HepG2 (cell line): ENCODE results near the gene SEMA4F. TPM values are rescaled to one million over a fixed set of nuclear protein-coding genes. Genes with fewer than 3 reads are reported as not detected.

Source experiments
- ATF7 ChIP-seq, 2 experiments: fragments of 450-650 bp in 1 of 2; sonication (generic) in 1 of 2; formaldehyde crosslinking in 1 of 2; IDR thresholded peaks; 2 replicates each; pipeline versions ENCODE4 v1.4.0 to v1.6.1; 2016 to 2020; ENCODE audit warnings: antibody characterized with exemption in 1 of 2, mild to moderate bottlenecking in 1 of 2, missing genetic modification reagents in 1 of 2
- ATF7-NPFF ChIP-seq: sonication (generic); formaldehyde crosslinking; IDR thresholded peaks from 2 replicates; pipeline ENCODE4 v1.8.1; 2023; ENCODE audit warnings: mild to moderate bottlenecking, low read depth, missing genetic modification reagents, moderate library complexity
- DNMT1 ChIP-seq: sonication (generic); formaldehyde crosslinking; IDR thresholded peaks from 2 replicates; pipeline ENCODE4 v1.5.1; 2020; ENCODE audit warnings: mild to moderate bottlenecking, missing genetic modification reagents
- EEA1 ChIP-seq: sonication (generic); formaldehyde crosslinking; IDR thresholded peaks from 2 replicates; pipeline ENCODE4 v1.5.1; 2020; ENCODE audit warnings: mild to moderate bottlenecking, missing genetic modification reagents, borderline replicate concordance
- FOXA1 ChIP-seq, 2 experiments: fragments of 450-650 bp in 1 of 2; sonication (generic) in 1 of 2; formaldehyde crosslinking in 1 of 2; IDR thresholded peaks; 2 replicates each; pipeline versions ENCODE4 v1.4.0 to v1.6.1; 2016 to 2020; ENCODE audit warnings: missing genetic modification reagents in 1 of 2
- GABPA ChIP-seq, 2 experiments: IDR thresholded peaks; 2 replicates each; pipeline ENCODE4 v1.6.1; 2011 to 2016; ENCODE audit warnings: low read depth in 2 of 2, low read length in 1 of 2, missing biosample characterization in 1 of 2, missing genetic modification characterization in 1 of 2
- HDAC6 ChIP-seq: fragments of 200-600 bp; sonication (generic); IDR thresholded peaks from 2 replicates; pipeline ENCODE4 v1.7.0; 2017; ENCODE audit warnings: mild to moderate bottlenecking, antibody characterized with exemption, low read length, low read depth
- MED1 ChIP-seq: sonication (generic); formaldehyde crosslinking; IDR thresholded peaks from 2 replicates; pipeline ENCODE4 v1.4.0; 2020; ENCODE audit warnings: missing genetic modification reagents
- NFIB ChIP-seq: sonication (generic); formaldehyde crosslinking; IDR thresholded peaks from 2 replicates; pipeline ENCODE4 v1.9.0; 2021; ENCODE audit warnings: missing genetic modification reagents, mild to moderate bottlenecking, borderline replicate concordance
- RELA ChIP-seq: sonication (generic); formaldehyde crosslinking; IDR thresholded peaks from 2 replicates; pipeline ENCODE4 v1.4.0; 2020; ENCODE audit warnings: missing genetic modification reagents
- SP5 ChIP-seq: IDR thresholded peaks from 2 replicates; pipeline ENCODE4 v1.6.1; 2016; ENCODE audit warnings: low read depth, borderline replicate concordance
- WIZ ChIP-seq: sonication (generic); formaldehyde crosslinking; IDR thresholded peaks from 2 replicates; pipeline ENCODE4 v1.5.1; 2020; ENCODE audit warnings: mild to moderate bottlenecking, missing genetic modification reagents
- ZFP36L2 ChIP-seq: sonication (generic); formaldehyde crosslinking; IDR thresholded peaks from 2 replicates; pipeline ENCODE4 v1.4.0; 2020; ENCODE audit warnings: missing genetic modification reagents
- ZNF136 ChIP-seq: sonication (generic); formaldehyde crosslinking; IDR thresholded peaks from 2 replicates; pipeline ENCODE4 v1.8.1; 2022; ENCODE audit warnings: low read depth, mild to moderate bottlenecking, moderate library complexity, missing genetic modification reagents
- ZNF33B ChIP-seq: sonication (generic); formaldehyde crosslinking; IDR thresholded peaks from 2 replicates; pipeline ENCODE4 v1.5.1; 2020; ENCODE audit warnings: mild to moderate bottlenecking, missing genetic modification reagents
- ZNF382 ChIP-seq: sonication (generic); formaldehyde crosslinking; IDR thresholded peaks from 2 replicates; pipeline ENCODE4 v1.5.0; 2020; ENCODE audit warnings: missing genetic modification reagents, mild to moderate bottlenecking, borderline replicate concordance
- ZNF678 ChIP-seq: sonication (generic); formaldehyde crosslinking; IDR thresholded peaks from 2 replicates; pipeline ENCODE4 v1.4.0; 2020; ENCODE audit warnings: mild to moderate bottlenecking, missing genetic modification reagents
- polyA plus RNA-seq, 8 experiments: library from polyadenylated mRNA; depleted of rRNA in 3 of 8; stranded (reverse) in 7 of 8; unstranded in 1 of 8; fragments of >200 nt; fragmentation: Illumina TruSeq in 4 of 8; extraction: Trizol in 4 of 8; gene quantifications; 2 replicates each; pipeline versions ENCODE4 v1.2.1 to v1.2.3, GENCODE V29; 2011 to 2016; ENCODE audit warnings: low read depth in 4 of 8, missing spikeins in 1 of 8, mixed read lengths in 1 of 8; ENCODE audit not compliant: insufficient read depth in 1 of 8
- total RNA-seq, 5 experiments: library from RNA; depleted of rRNA; stranded (reverse); fragments of >200 nt; fragmentation: Illumina TruSeq; extraction: Trizol; gene quantifications; 2 replicates each; pipeline ENCODE4 v1.2.3, GENCODE V29; 2016; ENCODE audit warnings: low read depth in 1 of 5
- TF ChIP-seq, protein P1 (sequence below): sonication (generic); formaldehyde crosslinking; IDR thresholded peaks from 2 replicates; pipeline ENCODE4 v1.5.0; 2020; ENCODE audit warnings: missing genetic modification reagents
- TF ChIP-seq, protein P2 (sequence below), 2 experiments: IDR thresholded peaks; 2 replicates each; pipeline ENCODE4 v1.6.1; 2011 to 2012; ENCODE audit warnings: low read length in 2 of 2, borderline replicate concordance in 1 of 2, low read depth in 1 of 2, mild to moderate bottlenecking in 1 of 2, moderate library complexity in 1 of 2

SEMA4F gene
- total and polyA plus RNA-seq, 2 of the 13 experiments (the other 11 are each of a cell fraction or from before 2014, with no cell fraction given) = 7.1 to 10.3 TPM

DNA sequence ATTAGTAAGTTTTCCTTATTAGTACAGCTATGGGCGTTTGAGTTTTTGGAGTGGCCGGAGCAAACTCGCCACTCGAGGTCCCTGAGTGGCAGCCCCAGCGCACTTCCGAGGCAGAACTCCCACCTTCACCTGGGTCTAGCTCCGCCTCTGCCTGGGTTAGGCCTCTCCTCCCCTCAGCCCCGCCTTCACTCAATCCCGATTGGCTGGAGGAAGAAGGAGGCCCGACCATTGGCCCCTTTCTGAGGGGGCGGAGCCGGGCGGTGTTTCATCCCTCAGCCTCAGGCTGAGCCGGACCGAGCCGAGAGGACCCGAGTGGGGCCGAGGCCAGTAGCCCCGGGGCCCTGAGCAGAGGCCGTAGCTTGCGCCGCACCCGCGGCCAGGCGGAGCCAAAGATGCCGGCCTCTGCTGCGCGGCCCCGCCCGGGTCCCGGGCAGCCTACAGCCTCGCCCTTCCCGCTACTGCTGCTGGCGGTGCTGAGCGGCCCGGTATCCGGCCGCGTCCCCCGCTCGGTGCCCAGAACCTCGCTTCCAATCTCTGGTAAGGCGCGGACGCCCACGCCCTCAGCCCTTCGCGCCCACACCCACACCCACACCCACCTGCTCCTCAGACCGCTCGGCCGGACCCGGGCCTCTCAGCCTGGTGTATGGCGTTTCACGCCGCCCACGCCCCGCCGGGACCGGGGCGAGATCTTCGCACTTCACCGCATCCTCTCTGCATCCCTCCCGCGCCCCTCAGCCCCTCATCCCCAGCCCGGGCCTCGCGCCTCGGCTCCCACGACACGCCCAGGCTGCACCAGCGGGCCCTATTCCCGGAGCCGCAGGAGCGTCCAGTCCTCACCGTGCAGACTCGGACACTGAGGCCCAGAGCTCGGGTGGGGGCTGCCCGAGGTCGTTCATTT is at the start of gene SEMA4F (continued):
- TF ChIP-seq ATF7 (IDR thresholded peaks at IDR 0.05) = no peak
- 0 out of 2 replicates have a peak, but pooled peaks have one; percentile 14 for TF ChIP-seq ATF7 (CRISPR knock-in tag; IDR thresholded peaks at IDR 0.05)
- no peak for TF ChIP-seq ZFP36L2 (CRISPR knock-in tag)
- TF ChIP-seq ATF7-NPFF = peak; percentile 62
- TF ChIP-seq RELA (CRISPR knock-in tag) = no peak
- no peak for TF ChIP-seq GABPA (IDR thresholded peaks at IDR 0.05; ENCODE audit: low read depth, low read length)
- no peak for TF ChIP-seq GABPA (CRISPR knock-in tag; IDR thresholded peaks at IDR 0.05; ENCODE audit: low read depth)
- no peak for TF ChIP-seq HDAC6
- TF ChIP-seq, protein P1, sequence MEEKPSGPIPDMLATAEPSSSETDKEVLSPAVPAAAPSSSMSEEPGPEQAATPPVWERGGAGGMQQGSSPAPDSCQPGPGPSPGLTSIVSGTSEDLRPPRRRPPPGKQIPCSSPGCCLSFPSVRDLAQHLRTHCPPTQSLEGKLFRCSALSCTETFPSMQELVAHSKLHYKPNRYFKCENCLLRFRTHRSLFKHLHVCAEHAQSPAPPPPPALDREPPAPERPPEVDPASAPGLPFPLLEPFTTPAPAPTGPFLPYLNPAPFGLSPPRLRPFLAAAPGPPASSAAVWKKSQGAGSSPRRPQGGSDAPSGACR (CRISPR knock-in tag) = peak; percentile 82; the same call in 1 of the 2 replicates
- no peak for TF ChIP-seq ZNF33B
- TF ChIP-seq MED1 (CRISPR knock-in tag) = no peak; the same call in 1 of the 2 replicates
- TF ChIP-seq FOXA1 (IDR thresholded peaks at IDR 0.05) = no peak
- no peak for TF ChIP-seq FOXA1 (CRISPR knock-in tag; IDR thresholded peaks at IDR 0.05)
- TF ChIP-seq ZNF678 (CRISPR knock-in tag) = no peak
- no peak for TF ChIP-seq ZNF382 (CRISPR knock-in tag)
- 0 out of 2 replicates have a peak, but pooled peaks have one; percentile 81 for TF ChIP-seq DNMT1
- TF ChIP-seq SP5 (CRISPR knock-in tag) = peak; percentile 64; the same call in 1 of the 2 replicates
- TF ChIP-seq, protein P2, sequence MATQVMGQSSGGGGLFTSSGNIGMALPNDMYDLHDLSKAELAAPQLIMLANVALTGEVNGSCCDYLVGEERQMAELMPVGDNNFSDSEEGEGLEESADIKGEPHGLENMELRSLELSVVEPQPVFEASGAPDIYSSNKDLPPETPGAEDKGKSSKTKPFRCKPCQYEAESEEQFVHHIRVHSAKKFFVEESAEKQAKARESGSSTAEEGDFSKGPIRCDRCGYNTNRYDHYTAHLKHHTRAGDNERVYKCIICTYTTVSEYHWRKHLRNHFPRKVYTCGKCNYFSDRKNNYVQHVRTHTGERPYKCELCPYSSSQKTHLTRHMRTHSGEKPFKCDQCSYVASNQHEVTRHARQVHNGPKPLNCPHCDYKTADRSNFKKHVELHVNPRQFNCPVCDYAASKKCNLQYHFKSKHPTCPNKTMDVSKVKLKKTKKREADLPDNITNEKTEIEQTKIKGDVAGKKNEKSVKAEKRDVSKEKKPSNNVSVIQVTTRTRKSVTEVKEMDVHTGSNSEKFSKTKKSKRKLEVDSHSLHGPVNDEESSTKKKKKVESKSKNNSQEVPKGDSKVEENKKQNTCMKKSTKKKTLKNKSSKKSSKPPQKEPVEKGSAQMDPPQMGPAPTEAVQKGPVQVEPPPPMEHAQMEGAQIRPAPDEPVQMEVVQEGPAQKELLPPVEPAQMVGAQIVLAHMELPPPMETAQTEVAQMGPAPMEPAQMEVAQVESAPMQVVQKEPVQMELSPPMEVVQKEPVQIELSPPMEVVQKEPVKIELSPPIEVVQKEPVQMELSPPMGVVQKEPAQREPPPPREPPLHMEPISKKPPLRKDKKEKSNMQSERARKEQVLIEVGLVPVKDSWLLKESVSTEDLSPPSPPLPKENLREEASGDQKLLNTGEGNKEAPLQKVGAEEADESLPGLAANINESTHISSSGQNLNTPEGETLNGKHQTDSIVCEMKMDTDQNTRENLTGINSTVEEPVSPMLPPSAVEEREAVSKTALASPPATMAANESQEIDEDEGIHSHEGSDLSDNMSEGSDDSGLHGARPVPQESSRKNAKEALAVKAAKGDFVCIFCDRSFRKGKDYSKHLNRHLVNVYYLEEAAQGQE (IDR thresholded peaks at IDR 0.05; ENCODE audit: borderline replicate concordance in 1 of 2, low read depth in 1 of 2, low read length in 2 of 2) = 0 out of 4 replicates have a peak, but pooled peaks of 1 of the 2 experiments have one; percentile 34
- peak; percentile 39; the same call in 1 of the 2 replicates for TF ChIP-seq WIZ (CRISPR knock-in tag)
- TF ChIP-seq EEA1 (CRISPR knock-in tag) = peak; percentile 83; the same call in 1 of the 2 replicates
- no peak; the same call in 1 of the 2 replicates for TF ChIP-seq ZNF136 (CRISPR knock-in tag)
- TF ChIP-seq NFIB (CRISPR knock-in tag) = no peak
